GM19193 (cell line): Measurements from ENCODE around the gene ARTN.

Source experiments
- POLR2A ChIP-seq: IDR thresholded peaks from 4 replicates; pipeline ENCODE4 v1.6.1; 2011; ENCODE audit not compliant: insufficient read depth, insufficient read length; ENCODE audit errors: extremely low read depth

The ARTN gene

DNA sequence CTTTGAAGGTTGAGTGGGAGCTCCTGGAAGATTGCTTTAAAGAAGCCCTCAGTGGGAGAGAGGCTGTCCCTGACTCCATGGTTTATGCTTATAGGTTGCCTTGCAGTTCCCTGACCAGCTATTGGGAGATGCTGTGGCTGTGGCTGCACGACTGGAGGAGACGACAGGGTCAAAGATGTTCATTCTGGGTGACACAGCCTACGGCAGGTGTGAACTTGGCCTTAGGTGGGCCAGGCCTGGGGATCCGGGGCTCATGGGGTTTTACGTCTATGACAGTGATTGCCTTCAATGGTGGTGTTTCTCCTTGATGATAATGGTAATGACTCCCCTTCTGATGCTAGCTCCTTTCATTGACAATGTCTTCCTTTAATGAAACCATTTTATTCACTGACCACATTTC, 36.9 kb downstream of the ARTN start:
- TF ChIP-seq POLR2A = no peak

DNA sequence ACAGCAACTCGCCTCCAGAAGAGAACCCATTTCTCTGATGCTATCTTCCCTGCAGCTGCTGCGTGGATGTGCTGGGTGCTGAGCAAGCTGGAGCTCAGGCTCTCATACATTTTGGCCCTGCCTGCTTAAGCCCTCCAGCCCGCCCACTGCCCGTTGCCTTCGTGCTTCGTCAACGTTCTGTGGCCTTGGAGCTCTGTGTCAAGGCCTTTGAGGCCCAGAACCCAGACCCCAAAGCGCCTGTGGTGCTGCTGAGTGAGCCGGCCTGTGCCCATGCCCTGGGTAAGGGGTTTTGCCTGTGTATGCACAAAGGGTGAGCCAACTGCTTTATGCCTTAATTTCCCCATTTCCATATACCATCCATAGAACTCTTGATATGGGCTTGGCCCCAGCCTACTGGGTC, 37.3 kb downstream of the ARTN start:
- no peak for TF ChIP-seq POLR2A

DNA sequence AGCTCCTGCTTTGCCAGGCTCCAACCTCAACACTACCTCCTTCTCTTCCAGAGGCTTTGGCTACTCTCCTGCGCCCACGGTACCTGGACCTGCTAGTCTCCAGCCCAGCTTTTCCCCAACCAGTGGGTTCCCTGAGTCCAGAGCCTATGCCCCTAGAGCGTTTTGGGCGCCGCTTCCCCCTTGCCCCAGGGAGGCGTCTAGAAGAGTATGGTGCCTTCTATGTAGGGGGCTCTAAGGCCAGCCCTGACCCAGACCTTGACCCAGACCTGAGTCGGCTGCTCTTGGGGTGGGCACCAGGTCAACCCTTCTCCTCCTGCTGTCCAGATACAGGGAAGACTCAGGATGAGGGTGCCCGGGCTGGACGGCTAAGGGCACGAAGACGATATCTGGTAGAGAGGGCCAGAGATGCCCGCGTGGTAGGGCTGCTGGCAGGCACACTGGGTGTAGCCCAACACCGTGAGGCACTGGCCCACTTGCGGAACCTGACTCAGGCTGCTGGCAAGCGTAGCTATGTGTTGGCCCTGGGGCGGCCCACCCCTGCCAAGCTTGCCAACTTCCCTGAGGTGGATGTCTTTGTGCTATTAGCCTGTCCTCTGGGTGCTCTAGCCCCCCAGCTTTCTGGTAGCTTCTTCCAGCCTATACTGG, 37.9 kb downstream of the ARTN start:
- no peak for TF ChIP-seq POLR2A

DNA sequence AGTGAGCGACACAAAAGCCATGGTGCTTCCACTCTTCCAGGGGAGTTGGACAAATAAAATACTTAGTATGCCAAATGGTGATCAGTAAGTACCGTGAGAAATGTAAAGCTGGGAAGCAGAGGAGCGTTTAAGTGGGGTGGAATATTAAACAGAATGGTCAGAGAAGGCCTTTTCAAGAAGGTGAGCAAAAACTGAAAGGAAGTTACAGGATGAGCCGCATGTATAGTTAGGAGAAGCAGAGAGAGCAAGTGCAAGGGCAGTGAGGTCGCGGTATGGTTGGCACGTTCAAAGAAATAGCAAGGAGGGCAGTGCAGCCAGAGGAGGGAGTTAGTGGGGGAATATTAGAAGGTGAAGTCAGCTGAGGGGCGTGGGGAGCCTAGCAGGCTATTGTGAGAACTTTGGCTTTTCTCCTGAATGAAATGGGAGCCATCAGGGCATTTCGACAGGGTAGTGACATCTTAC, 40.4 kb downstream of the ARTN start:
- TF ChIP-seq POLR2A = no peak

DNA sequence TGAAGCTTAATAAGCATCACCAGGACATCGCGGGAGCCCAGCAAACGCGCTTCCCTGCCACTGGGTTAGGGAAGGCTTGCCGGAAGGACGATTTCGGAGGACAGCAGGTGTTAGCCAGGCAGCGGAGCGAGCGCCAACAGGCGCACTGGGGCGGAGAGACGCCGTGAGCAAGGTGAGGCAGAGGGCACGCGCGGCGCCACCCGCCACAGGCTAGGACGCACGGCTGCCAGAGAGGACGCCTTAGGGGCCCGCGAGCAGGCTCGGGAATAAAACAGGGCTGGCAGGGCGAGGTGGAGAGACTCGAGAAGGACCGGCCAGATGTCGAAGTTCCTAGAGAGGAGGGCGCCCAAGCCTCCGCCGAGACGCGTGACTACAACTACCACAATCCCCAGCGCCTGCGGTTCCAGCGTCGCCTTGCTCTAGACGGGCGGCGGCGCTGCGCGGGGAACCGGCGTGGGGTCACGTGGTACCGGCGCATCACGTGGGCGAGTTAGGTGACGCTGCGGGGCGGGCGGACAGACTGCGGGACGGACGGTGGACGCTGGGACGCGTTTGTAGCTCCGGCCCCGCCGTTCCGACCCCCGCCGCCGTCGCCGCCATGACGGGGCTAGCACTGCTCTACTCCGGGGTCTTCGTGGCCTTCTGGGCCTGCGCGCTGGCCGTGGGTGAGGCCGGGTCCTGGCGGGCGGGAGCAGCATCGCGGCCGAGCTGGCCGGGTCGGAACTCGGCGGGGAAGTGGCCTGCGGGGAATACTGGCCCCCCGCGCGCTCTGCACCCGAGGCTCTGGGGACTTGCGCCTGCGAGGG, 41.0 kb downstream of the ARTN start, which contains the start of gene ATP6V0B:
TSS of gene ATP6V0B (plus strand) at position 518 of the 806 bp plus-strand sequence. CDS start at position 599, 81 bp downstream.
- TF ChIP-seq POLR2A = peak; percentile 83

DNA sequence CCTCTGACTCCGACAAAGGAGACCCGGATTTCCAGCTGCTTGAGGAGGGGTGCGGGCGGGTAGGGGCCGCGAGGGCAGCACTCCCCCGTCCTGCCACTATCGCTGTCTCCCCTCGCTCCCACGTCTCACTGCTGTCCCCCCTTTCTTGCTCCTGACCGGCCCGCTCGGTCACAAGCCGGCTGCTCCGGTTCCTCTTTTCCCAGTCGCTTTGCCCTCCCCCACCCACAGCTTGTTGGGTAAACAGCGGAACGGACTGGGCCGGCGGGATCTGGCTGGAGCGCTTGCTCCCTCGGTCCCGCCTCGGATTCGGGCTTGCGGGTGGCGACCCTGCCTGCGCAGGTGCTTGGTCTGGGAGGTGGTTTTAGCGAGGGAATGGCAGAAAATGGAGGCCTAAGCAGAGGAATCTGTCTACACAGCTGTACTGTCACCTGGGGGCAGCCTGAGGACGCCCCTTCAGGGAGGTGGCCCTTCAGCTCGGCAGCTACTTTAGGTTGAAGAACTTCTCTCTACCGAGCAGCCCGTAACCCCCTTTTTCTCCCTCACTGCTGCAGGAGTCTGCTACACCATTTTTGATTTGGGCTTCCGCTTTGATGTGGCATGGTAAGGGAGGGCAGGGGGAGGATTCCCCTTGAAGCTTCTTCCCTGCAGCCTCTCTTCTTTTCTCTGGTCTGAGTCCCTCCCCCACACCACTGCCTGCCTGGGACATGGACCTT, 41.8 kb downstream of the ARTN start:
- TF ChIP-seq POLR2A = no peak

DNA sequence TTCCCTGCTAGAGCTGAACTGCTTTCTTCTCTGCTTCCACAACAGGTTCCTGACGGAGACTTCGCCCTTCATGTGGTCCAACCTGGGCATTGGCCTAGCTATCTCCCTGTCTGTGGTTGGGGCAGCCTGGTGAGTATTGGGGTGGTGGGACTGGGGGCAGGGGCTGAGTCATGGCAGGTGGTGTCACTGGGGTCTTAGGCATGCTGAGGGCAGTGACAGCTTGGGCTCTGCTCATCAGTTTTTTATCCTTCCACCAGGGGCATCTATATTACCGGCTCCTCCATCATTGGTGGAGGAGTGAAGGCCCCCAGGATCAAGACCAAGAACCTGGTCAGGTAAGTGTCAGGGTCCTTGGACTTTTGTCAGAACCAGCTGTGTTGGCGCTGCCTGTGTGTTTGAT, 42.4 kb downstream of the ARTN start:
- no peak for TF ChIP-seq POLR2A

DNA sequence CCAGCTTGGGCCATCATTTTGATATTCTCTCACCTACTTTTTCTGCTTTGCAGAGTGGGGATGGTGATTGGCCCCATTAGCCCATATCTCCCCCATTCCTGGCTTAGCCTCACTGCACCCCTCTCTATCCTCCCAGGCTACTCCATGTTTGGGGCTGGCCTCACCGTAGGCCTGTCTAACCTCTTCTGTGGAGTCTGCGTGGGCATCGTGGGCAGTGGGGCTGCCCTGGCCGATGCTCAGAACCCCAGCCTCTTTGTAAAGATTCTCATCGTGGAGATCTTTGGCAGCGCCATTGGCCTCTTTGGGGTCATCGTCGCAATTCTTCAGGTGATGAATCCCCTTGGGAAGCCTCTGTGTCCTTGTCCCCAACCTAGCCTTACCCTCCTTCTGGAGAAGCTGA, 43.3 kb downstream of the ARTN start:
- TF ChIP-seq POLR2A = no peak

DNA sequence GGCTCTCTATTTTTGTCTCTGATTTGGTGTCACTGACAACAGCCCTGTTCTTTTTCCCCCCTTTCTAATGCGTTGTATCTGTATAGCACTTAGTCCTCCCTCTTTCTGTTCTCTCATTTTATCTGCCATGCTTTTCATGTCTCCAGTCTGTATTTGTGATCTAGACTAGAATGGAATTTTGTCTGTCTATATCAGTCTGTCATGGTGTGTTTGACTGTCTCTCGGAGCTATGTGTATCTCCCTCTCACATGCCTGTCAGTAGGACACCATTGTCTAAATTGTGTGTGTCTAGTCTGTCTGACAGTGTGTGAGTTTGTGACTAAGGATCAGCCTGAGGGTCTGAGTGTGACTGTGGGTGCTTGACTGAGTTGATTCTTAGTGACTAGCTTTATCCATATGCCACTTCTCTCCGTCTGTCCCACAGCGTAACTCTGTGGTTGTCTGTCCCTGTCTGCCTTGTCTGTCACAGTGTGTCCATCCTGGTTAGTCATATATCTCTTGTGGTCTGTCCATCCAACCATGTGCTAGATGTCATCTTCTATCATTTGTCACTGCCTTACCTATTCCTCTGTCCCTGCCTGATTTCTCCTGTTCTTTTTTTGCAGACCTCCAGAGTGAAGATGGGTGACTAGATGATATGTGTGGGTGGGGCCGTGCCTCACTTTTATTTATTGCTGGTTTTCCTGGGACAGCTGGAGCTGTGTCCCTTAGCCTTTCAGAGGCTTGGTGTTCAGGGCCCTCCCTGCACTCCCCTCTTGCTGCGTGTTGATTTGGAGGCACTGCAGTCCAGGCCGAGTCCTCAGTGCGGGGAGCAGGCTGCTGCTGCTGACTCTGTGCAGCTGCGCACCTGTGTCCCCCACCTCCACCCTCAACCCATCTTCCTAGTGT, 44.0 kb downstream of the ARTN start:
- no peak for TF ChIP-seq POLR2A

DNA sequence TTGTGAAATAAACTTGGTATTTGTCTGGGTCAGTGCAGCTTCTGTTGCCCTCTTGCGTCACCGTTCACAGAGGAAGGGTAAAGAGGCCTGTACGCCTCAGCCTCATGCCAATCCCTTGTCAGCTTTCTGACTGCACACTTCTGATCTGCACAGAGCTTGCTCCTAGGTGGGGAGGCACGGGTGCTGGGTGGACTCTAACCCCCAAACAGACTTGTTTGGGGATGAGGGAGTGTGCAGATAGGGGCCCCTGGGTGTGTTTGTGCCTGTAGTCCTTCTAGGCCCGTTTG, 44.6 kb downstream of the ARTN start:
- TF ChIP-seq POLR2A = no peak

DNA sequence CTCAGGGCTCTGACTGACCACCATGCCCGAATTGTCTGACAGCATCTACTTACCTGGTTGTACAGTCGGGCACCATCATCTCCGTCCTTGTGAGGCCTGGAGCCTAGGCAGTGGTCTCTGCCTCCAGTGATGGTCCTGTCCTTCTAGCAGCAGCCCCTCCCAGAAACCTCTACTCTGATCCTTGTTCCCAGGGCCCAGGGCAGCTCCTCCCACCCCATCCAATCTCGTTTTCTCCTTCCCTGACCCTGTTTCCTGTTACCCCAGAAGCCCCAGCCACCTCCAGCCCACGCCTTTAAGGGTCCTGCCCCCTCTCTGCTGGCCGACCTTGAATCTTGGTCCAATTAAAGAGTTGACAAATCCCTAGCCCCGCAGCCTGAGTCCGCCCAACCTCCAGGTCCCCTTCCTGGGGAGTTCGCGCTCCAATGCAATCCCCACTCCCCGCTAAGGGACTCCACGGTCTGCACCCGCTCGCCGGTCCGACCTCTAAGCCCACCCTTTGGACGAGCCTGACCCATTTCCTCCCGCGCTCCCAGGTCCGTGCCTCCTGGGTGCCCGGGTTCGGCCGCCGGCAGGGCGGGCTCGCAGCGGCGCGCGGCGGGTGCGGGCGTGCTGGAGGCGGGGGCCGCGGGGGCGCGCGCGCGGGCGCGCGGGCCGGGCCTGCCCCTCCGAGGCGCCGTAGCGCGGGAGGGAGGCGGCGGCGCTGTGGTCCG, 45.1 kb downstream of the ARTN start, which contains the start of gene B4GALT2:
TSS of gene B4GALT2 (plus strand) at position 660 of the 710 bp plus-strand sequence. CDS start 1,951 bp downstream, outside the sequence.
- peak; percentile 46 for TF ChIP-seq POLR2A

DNA sequence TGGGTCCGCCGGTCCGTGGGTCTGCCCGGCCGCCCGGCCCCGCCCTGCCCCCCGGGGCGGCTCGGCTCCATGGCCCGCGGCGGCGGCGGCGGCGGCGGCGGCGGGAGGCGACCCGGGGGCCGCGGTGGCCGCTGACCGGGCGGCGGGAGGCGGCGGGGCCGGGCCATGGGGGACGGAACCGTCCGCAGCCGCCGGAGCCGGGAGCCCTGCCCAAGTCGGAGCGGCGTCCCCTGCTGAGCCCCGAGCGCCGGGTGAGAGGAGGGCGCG, 45.6 kb downstream of the ARTN start:
- TF ChIP-seq POLR2A = no peak

DNA sequence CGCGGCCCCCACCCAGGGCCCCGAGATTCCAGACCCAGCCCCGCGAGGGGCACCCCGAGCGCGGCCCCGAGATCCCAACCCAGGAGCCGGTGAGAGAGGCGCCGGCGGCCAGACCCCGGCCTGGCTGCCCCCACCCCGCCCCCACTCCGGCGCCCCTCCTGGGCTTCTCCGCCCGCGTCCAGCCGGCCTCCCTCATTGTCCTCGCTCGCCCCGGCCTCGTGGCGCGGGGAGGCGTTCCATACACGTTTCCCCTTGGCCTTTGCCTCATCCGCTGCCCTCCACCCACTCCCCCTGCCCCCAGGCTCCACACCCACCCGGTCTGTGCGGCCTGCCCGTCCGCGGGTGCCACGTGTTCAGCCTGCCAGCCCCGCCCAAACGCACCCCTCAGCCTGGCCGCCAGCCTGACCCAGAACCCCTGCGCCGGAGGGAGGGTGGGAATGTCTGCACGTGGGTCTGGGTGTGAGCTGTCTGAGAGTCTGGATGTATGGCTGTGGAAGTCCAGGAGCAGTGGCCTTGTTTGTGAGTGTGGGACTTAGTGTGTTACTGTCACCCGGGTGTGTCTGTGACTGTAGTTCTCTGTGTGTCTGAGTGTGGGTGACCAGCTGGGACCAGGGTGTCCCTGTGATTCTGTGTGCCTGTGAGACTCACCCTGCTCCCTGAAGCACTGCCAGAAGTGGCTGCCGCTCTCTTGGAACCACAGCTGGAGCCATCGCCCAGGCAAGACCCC, 46.1 kb downstream of the ARTN start:
- no peak for TF ChIP-seq POLR2A
